Gastroesophageal sphincter (tissue), 4 donors: Measurements from ENCODE around the gene SMG5. TPM values are rescaled to one million over a fixed set of nuclear protein-coding genes. Genes with fewer than 3 reads are reported as not detected.

Source experiments
- ATAC-seq: fragments of 150-250 bp; one replicate; pipeline ENCODE4 v1.9.1; 2016; ENCODE audit warnings: mild to moderate bottlenecking, moderate library complexity
- H3K27ac ChIP-seq, 4 donors: fragments of 200-600 bp; sonication (generic) in 3 of 4; 1 replicate in 3 of 4; 2 replicates in 1 of 4; pipeline ENCODE4 v1.5.1; 2016 to 2019
- H3K27me3 ChIP-seq: fragments of 200-600 bp; sonication (generic); one replicate; pipeline ENCODE4 v1.5.1; 2019
- H3K36me3 ChIP-seq, 2 donors: fragments of 200-600 bp; sonication (generic); one replicate each; pipeline ENCODE4 v1.5.1; 2019; ENCODE audit warnings: control low read depth in 1 of 2
- H3K4me1 ChIP-seq, 3 donors: fragments of 200-600 bp; sonication (generic); 1 replicate in 2 of 3; 2 replicates in 1 of 3; pipeline ENCODE4 v1.5.1; 2016 to 2019; ENCODE audit warnings: control low read depth in 2 of 3
- H3K4me3 ChIP-seq, 2 donors: fragments of 200-600 bp; sonication (generic); one replicate each; pipeline ENCODE4 v1.5.1; 2019; ENCODE audit warnings: mild to moderate bottlenecking in 1 of 2, moderate library complexity in 1 of 2
- H3K9me3 ChIP-seq, 3 donors: fragments of 200-600 bp; sonication (generic); one replicate each; pipeline ENCODE4 v1.5.1; 2017 to 2019; ENCODE audit warnings: control low read depth in 2 of 3
- EP300 ChIP-seq: sonication (generic); formaldehyde crosslinking; IDR thresholded peaks from one replicate; pipeline ENCODE4 v1.6.1; 2017; ENCODE audit warnings: antibody characterized with exemption, mild to moderate bottlenecking
- POLR2A ChIP-seq, 2 donors: fragments of 450-650 bp; IDR thresholded peaks; one replicate each; pipeline ENCODE4 v1.6.1; 2017; ENCODE audit warnings: antibody characterized with exemption in 2 of 2, mild to moderate bottlenecking in 2 of 2, moderate library complexity in 1 of 2
- POLR2AphosphoS5 ChIP-seq: sonication (generic); formaldehyde crosslinking; IDR thresholded peaks from one replicate; pipeline ENCODE4 v1.6.1; 2017; ENCODE audit warnings: antibody characterized with exemption
- WGBS, 2 donors: methylation state at CpG; one replicate each; pipeline ENCODE4 v1.1.5; 2018; ENCODE audit warnings: low coverage in 1 of 2; 5-methylcytosine and 5-hydroxymethylcytosine counted together
- total RNA-seq, 4 donors: library from RNA; depleted of rRNA; stranded (reverse); fragments of >200 nt; gene quantifications; one replicate each; pipeline ENCODE4 v1.1.0, GENCODE V29; 2016
- TF ChIP-seq, protein P1 (sequence below), 4 experiments: fragments of 200-600 bp in 2 of 4; fragments of 450-650 bp in 2 of 4; sonication (generic) in 1 of 4; IDR thresholded peaks; one replicate each; pipeline ENCODE4 v1.5.1; 2017 to 2019; ENCODE audit warnings: antibody characterized with exemption in 4 of 4, mild to moderate bottlenecking in 2 of 4, moderate library complexity in 2 of 4

SMG5 gene
- total RNA-seq, 4 donors from 2014 or later, result 60.2 to 106 (median 69.1) TPM

DNA sequence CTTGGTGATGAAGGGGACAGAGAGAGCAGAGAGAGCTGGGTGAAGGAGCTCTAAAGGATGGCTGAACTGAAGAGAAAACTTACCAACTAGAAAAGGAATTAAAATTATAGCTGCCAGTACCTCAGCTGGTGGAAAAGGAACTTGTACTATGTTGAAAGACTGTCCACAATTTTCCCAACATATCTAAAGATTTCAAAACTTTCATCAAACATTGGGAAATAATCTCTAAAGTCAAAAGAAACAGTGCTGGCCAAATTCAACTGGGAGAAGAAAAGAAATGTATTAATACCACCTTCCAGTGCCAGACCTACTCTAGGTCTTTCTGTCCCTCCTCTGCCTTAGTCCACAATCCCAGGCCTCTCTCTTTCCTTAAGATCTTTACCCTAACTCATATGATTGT lies 6.1 kb downstream of the SMG5 start:
- no peak for ATAC-seq
- no peak overlapping the region for H3K27ac ChIP-seq
- no peaks in the 10 kb centered on the region for H3K9me3 ChIP-seq
- peaks cover 4 to 25% (median 6%) of the 10 kb centered on the region in 3 donors for H3K4me1 ChIP-seq
- H3K36me3 ChIP-seq, result peaks cover 0 to 85% of the 10 kb centered on the region in 2 donors
- no peak overlapping the region for H3K4me3 ChIP-seq
- no peak for TF ChIP-seq POLR2AphosphoS5
- no peak for TF ChIP-seq POLR2A (IDR thresholded peaks at IDR 0.05)
- TF ChIP-seq, protein P1, sequence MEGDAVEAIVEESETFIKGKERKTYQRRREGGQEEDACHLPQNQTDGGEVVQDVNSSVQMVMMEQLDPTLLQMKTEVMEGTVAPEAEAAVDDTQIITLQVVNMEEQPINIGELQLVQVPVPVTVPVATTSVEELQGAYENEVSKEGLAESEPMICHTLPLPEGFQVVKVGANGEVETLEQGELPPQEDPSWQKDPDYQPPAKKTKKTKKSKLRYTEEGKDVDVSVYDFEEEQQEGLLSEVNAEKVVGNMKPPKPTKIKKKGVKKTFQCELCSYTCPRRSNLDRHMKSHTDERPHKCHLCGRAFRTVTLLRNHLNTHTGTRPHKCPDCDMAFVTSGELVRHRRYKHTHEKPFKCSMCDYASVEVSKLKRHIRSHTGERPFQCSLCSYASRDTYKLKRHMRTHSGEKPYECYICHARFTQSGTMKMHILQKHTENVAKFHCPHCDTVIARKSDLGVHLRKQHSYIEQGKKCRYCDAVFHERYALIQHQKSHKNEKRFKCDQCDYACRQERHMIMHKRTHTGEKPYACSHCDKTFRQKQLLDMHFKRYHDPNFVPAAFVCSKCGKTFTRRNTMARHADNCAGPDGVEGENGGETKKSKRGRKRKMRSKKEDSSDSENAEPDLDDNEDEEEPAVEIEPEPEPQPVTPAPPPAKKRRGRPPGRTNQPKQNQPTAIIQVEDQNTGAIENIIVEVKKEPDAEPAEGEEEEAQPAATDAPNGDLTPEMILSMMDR (IDR thresholded peaks at IDR 0.05), result no peak
- TF ChIP-seq EP300, result no peak
- no peaks in the 10 kb centered on the region for H3K27me3 ChIP-seq

DNA sequence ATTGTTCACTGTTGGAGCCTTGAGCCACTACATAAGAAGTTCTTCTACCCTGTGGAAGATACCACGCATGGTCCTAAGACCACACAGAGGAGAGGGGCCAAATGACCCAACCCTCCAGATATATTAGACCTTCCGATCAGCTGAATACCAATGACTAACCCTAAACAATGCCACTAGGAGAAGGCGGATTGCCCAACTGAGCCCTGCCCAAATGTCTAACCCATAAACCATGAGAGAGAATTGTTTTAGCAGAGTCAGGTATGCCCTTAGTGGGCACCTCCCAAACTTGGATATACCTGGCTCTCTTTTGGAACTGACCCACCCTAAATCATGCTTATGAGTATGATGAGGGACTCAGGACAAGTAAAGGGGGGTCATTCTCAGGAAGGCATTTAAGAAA lies 12.3 kb downstream of the SMG5 start:
- TF ChIP-seq, protein P1 (IDR thresholded peaks at IDR 0.05), result no peak
- TF ChIP-seq EP300, result no peak
- TF ChIP-seq POLR2AphosphoS5, result no peak
- TF ChIP-seq POLR2A (IDR thresholded peaks at IDR 0.05), result no peak
- Histone ChIP-seq H3K27me3 (no peaks in the 10 kb centered on the region), H3K9me3 (no peaks in the 10 kb centered on the region), H3K4me1 (no peaks in the 10 kb centered on the region), H3K4me3 (no peak overlapping the region), H3K36me3 (peaks cover 7 to 100% of the 10 kb centered on the region in 2 donors), H3K27ac (no peak overlapping the region)
- no peak for ATAC-seq
- 71 to 94% methylated on average over 2 of the region's 3 CpGs for WGBS, 2 donors

DNA sequence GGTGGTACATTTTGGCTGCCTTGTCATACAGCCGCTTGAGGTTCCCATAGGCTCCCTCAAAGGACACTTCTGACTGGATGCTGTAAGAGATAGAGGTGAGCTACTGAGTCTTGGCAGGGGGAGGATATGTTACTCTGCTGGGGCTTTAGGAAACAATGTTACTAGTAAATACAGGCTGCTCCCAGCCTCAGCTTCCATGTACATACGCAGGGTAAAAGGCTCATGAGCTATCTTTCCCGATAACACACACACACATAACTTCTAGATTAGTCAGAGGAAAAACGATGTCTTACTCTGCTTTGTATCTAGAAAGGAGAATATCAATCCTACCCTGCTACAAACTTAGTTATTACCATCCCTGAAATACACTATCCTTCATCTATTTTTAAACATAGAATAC lies 14.3 kb downstream of the SMG5 start:
- H3K36me3 ChIP-seq, result peaks cover 7 to 99% of the 10 kb centered on the region in 2 donors
- 59 to 77% methylated on average over 3 to 4 of the region's 4 CpGs for WGBS, 2 donors

DNA sequence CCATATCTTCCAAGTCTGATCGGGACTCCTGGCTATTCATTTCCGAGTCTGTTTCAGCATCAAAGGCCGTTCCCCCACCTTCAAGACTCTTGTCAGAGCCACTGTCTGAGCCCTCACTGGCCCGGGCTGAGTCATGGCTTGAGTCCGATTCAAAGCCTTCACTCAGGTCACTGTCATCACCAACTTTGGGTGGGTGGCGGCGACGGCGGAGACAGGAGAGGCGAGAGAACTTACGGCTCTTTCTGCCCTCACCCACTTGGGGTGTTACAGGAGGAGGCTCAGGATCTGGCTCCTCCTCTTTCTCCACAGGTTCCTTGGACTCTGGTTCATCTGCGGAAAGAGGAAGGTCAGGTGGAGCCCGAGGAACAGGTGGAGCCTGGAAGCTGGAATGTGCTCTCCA lies 16.6 kb downstream of the SMG5 start:
- H3K4me3 ChIP-seq, result no peak overlapping the region
- TF ChIP-seq EP300 (no peak), POLR2AphosphoS5 (no peak), POLR2A (IDR thresholded peaks at IDR 0.05) (no peak)
- TF ChIP-seq, protein P1 (IDR thresholded peaks at IDR 0.05), result no peak
- H3K9me3 ChIP-seq, result no peaks in the 10 kb centered on the region
- H3K27me3 ChIP-seq, result no peaks in the 10 kb centered on the region
- no peak for ATAC-seq
- peaks cover 7 to 99% of the 10 kb centered on the region in 2 donors for H3K36me3 ChIP-seq
- no peak overlapping the region for H3K27ac ChIP-seq
- no peaks in the 10 kb centered on the region for H3K4me1 ChIP-seq
- 89% methylated on average over 5 of the region's 13 CpGs; no CpG with 5 or more reads in 1 of the 2 donors for WGBS, 2 donors

More for the DNA sequence above, 14.3 kb downstream of the SMG5 start:
- H3K27ac ChIP-seq, result no peak overlapping the region
- ATAC-seq, result no peak
- TF ChIP-seq POLR2AphosphoS5 (no peak), POLR2A (IDR thresholded peaks at IDR 0.05) (no peak), EP300 (no peak)
- TF ChIP-seq, protein P1 (IDR thresholded peaks at IDR 0.05), result no peak
- no peak overlapping the region for H3K4me3 ChIP-seq
- H3K4me1 ChIP-seq, result no peaks in the 10 kb centered on the region
- no peaks in the 10 kb centered on the region for H3K27me3 ChIP-seq
- H3K9me3 ChIP-seq, result no peaks in the 10 kb centered on the region

DNA sequence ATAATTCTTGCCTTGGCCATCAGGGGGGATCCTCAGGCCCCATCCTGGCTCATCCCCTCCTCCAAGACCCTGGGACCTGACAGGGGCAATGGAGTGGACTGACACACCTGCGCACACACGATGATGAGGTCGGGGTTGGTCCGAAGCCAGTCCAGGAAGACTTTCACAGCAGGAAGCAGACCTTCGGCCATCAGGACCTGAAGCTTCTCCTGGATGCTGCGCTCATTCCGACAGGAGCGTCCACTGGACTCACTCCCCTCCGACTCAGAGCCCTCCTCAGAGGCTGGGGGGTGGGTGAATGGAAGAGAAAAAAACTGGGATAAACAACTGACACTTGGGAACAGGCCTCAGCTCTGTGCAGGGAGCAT lies 19.4 kb downstream of the SMG5 start:
- H3K4me1 ChIP-seq, result no peaks in the 10 kb centered on the region
- H3K36me3 ChIP-seq, result peaks cover 20 to 99% of the 10 kb centered on the region in 2 donors
- H3K27me3 ChIP-seq, result no peaks in the 10 kb centered on the region
- TF ChIP-seq POLR2AphosphoS5 (no peak), EP300 (no peak), POLR2A (IDR thresholded peaks at IDR 0.05) (no peak)
- TF ChIP-seq, protein P1 (IDR thresholded peaks at IDR 0.05), result no peak
- no peaks in the 10 kb centered on the region for H3K9me3 ChIP-seq
- WGBS, 2 donors, result 88% methylated on average over 4 of the region's 9 CpGs; no CpG with 5 or more reads in 1 of the 2 donors
- H3K27ac ChIP-seq, result peak overlapping the region in 1 of 4 donors; percentile 2
- no peak overlapping the region for H3K4me3 ChIP-seq
- no peak for ATAC-seq
